Measurements from ENCODE around the gene ZMYND8.
"Not testable (repeated sequence)": the region's sequence is repeated elsewhere in the genome, so short reads cannot be mapped to it uniquely, and the experiment has no call there.

The ZMYND8 gene

DNA sequence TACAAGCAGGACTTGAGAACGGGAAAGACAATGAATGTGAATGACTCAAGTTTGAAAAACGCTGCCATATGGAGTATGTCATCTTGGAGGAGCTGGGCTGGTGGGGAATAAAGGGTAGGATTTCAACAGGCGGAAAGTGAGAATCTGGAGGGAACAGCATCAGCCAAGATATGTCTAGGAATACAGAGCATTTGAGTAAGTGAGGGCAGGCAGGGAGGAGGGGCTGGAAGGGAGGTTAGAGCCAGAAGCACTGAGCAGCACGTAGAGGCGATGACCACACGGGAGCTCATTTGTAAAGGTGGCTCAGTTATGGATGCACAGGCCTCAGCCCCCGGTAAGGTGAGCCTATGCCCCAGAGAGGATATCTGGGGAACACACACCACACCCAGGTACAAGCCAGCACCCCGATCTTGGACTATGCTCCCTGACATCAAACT is 115.1 kb downstream of the ZMYND8 start:
- no peak for FAIRE-seq

DNA sequence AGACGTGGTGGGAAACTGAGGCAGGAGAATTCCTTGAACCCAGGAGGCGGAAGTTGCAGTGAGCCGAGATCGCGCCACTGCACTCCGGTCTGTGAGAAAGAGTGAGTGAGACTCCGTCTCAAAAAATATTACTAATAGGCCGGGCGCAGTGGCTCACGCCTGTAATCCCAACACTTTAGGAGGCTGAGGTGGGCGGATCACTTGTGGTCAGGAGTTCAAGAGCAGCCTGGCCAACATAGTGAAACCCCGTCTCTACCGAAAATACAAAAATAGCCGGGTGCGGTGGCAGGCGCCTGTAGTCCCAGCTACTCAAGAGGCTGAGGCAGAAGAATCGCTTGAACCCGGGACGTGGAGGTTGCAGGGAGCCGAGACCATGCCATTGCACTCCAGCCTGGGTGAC is 116.4 kb downstream of the ZMYND8 start:
- not testable (repeated sequence) for FAIRE-seq

DNA sequence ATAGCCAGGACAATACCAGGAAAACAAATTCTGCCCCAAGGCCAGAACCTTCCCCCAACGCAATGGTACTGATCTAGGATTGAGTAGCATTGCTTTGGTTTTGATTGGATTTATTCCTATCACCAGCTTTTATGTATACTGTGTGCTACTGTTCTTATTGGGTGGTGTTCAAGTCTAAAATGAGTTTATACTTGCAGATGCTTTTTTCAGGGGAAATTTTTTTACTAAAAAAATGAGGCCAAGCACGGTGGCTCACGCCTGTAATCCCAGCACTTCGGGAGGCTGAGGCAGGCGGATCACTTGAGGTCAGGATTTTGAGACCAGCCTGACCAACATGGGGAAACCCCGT is 116.8 kb downstream of the ZMYND8 start:
- no peak for FAIRE-seq

DNA sequence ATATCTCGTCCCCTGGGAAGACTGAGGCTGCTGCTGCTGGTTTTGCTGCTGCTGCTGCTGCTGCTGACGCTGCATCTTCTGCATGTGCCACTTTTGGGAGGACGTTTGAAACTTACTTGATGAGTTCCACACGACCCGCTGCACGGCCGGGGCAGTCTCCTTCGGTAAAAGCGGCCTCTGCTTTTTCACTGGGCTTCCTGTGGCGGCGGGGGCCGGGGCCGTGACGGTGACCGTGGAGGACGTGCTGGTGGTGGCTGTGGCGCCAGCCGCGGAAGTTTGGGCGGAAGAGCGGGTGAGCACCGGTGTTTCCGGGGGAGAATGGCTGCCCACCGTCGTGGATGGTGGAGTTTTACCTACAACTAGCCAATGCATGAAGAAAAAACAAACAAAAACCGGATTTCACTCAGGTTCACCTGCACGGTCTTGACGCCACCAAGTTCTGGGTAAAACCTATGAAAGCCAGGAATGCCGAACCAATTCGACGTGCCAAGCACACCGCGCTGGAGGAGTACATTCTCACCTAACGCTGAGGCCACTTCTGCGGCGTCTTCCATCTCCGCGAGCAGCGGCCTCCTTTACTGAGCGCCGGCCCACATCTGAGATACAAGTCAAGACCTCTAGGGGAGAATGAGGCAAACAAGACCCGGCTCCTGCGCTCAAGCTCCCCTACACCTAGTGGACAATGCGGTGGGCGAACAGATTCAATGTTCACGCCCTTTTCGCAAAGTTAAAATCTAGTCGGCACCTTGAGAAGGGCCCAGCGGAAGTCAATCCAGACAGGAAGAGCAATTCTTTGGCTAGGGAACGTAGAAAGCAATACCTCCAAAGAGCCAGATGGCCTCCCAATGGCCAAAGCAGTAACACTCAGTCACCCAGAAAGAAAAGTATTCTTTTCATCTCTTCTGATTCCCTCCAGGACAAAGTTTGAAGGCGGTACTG is 117.5 kb downstream of the ZMYND8 start:
- no peak for FAIRE-seq

DNA sequence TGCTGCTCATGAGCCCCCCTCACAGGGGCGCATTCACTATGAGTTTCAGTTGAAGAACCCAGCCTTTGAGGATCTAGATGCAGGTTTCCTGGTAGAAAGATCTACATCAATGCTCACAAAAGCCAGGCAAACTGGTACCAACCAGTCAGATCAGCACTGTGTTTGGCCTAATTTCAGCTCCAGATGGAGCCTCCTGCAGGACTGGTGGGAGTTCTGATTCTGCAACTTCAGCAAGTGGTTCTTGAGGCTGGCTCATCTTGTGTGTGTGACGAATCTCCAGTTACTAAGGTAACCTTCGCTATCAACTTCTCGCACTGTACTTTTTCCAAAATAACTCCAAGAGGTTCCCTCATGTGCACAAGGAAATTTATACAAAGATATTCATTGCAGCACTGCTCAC is 118.8 kb downstream of the ZMYND8 start:
- FAIRE-seq = no peak

DNA sequence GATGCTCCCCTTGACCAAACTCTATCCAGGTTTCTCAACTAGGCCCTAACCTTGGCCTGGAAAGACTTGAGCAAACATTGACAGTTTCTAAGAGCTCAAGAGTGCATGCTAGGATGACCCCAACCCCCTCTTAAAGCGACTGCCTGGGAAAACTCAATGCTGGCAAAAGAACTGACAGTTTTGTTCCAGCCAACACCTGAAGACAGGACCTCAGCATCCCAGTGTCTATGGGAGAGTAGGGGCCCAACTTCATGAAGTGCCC is 119.9 kb downstream of the ZMYND8 start:
- no peak for FAIRE-seq

DNA sequence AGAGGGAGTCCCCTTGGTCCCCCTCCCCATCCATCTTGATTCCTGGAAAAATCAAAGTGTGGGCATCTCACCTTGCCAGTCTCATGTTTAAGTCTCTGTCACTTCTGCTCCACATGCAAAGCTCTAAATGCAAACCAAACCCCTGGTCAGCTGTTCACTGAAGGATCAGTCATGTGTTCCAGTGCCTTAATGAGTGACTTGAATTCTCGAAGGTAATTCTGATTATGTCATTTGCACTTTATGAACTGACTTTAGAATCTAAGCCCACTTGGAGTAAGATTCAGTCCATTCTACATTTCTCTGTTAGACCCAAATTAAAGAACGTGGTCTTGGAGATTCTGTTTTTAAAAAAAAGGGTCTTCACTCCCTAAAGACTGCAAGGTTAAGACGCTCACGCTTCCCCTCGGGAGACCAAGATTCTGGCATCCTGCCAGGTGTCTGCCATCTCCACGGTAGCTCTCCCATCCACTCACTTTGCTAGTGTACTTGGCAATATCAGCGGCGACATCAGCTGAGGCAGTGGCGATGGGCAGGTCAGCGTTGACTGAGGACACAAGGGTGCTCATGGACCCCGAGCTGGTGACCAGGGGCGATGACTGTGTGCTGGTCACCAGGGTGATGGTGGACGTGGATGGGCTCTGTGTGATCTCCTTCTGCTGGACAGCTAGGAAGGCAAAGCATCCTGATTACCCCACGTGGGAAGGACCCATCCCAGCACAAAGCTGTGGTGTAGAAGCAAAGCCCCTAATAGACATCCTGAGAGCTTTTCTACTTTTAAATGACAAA is 120.5 kb downstream of the ZMYND8 start:
- no peak for FAIRE-seq

DNA sequence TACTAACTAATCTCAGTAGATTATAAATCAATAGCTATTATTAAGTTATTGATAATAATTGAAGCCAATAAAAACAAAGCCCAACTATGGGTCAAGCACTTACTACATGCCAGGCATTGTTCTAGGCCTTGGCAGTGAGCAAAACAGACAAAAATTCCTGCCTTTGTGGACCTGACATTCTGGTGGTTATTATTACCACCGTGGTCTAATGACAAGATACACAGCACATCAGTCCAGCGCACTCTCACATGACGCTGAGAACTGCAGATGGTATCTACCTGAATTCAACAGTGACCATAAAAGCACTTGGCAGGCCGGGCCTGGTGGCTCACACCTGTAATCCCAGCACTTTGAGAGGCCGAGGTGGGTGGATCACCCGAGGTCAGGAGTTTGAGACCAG is 121.4 kb downstream of the ZMYND8 start:
- FAIRE-seq = no peak

DNA sequence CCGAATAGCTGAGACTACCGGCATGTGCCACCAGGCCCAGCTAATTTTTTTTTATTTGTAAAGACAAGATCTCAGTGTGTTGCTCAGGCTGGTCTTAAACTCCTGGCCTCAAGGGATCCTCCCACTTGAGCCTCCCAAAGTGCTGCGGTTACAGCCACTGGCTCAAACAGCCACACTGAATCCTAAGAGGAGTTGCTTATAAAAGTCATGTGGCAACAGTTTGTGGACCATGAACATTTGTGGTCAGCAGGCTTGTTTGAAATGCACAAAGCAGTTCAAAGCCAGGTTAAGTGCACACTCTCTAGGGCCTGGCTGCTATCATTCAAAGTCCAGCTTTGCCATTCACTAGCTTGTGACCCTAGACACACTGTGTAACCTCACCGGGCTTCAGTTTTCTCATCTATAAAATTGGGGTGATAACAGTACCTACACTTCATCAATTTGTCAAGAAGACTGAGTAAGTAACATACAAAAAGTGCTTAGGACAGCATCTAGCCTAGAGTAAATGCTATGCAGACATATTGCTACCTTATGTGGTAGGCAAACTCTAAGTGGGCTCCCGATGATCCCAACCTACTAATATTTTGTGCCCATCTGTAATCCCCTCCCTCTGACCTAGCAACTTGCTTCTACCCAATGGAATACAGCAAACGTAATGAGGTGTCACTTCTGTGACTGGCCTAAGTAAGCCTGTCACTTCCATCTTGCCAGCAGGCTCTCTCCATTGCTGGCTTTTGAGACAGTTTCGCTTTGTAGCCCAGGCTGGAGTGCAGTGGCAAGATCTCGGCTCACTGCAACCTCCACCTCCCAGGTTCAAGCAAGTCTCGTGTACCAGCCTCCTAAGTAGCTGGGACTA is 122.9 kb downstream of the ZMYND8 start:
- FAIRE-seq = no peak

DNA sequence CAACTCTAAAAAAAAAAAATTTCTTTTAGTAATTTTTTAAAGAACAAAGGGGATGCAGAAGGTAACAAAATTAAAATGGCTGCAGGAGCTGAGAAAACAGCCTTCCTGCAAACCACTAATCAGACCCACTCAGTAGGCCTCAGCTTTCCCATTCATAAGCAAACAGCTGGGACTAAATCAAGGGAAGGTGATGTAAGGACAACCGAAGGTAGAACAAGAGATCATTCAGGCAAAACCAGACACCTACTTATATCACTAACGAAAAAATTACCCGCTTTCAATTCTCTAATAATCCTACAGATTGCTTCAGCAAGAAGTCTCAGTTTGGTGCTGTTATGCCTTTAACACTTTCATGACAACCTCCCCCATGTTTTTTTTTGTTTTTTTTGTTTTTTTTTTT is 124.0 kb downstream of the ZMYND8 start:
- no peak for FAIRE-seq

DNA sequence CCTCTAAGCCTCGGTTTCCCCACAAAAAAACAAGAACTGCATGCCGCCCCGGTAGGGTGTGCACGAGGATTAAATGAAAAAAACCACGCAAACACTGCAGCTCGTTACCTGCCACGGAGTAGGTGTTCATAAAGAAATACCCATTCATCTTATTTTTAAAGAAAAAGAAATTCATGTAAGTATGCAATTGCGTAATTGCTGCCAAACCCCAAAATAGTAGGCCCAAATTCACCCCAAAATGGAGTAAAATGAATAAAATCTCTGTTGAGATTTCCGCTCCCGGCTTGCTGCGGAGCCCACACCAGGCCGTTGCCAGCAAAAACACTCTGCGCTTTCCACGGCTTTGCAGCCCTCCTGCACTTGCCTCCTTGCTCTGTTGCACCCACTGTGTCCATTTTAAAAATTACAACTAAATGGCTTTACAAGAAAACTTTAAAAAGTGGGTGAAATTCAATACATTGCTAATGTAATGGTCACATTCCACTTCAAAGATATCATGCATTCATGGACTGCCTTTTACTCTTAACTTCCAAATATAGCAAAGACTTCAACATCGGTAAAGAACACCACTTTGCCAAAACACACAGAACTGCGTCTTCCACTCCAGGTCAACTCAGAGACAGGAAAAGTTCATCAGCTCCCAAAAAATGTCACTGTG is 125.0 kb downstream of the ZMYND8 start:
- no peak for FAIRE-seq

DNA sequence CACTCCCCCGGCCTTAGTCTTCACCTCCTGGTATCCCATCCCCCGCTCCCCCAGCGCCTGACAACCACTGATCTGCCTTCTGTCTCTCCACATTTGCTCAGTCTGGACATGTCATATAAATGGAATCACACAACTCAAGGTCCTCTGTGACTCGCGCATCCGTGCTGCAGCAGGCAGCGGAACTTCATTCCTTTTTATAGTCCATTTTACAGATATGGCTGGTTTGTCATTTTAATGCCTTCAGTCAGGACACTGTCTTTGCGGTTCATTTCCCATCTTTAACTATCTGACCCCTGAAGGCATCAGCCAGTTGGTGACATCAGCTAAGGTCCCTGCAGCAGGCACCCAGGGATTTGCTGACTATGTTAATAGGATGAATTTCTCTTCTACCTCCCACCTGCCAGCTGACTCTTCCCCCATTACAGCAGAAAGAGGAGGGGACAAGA is 125.7 kb downstream of the ZMYND8 start:
- no peak for FAIRE-seq

DNA sequence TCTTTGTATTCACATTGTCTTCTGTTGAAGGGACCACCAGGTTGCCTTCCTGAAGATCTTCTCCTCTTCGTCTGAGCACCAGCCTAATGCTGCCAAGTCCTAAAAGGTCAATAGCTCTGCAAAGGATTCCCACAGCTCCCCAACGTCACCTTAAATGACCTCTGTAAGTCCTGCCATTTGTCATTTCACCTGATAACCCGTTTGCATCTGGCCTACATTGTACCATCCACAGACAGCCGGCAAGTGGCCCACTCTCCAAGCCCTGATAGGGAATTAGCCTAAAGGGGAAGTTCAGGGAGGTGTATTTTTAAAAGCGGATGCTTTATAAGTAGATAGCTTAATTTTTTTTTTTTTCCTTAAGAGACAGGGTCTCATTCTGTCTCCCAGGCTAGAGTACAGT is 127.8 kb downstream of the ZMYND8 start:
- FAIRE-seq = no peak

DNA sequence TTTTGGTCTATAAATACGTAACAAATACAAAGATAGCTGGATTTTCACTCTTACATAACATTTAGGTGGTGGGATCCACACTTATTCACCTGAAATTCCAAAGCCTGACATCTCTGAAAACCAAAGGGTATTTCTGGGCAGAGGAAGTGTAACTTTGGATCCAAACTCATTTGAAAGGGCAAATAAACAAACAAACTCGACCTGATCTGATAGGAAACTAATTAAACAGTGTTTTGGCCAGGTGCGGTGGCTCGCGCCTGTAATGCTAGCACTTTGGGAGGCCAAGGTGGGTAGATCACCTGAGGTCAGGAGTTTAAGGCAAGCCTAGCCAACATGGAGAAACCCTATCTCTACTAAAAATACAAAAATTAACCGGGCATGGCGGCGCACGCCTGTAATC is 128.9 kb downstream of the ZMYND8 start:
- FAIRE-seq = no peak

DNA sequence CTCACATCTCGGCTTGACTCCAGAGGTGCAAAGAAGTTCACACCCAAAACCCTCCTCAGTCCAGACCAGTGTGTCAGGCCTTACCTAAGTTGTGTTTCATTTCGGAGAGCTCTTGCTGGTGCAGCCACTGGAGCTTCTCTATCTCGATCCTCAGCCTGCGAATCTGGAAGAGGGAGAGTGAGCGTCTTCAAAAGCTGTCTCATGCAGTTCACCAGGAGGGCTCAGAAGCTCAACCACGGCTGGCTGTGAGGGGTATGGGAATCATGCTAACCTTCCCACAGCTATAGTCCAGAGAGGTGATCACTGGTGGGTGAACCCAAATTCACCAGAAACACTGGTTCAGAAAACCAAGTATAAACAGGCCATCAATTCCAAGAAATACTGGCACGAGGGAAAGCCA is 129.4 kb downstream of the ZMYND8 start:
- FAIRE-seq = no peak

DNA sequence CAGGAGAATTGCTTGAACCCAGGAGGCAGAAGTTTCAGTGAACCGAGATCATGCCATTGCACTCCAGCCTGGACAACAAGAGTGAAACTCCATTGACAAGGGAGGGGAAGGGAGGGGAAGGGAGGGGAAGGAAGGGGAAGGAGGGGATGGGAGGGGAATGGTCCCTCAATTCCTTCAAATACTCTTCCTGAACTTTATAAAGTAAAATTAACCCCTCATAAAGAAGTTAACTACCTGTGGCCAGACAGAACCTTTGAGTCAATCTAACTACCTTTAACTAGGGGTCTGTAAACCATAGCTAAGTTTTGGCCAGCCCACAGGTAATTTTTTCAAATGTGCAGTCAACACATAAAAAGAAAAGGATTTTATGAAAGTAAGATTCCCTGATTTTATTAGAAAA is 131.0 kb downstream of the ZMYND8 start:
- no peak for FAIRE-seq

DNA sequence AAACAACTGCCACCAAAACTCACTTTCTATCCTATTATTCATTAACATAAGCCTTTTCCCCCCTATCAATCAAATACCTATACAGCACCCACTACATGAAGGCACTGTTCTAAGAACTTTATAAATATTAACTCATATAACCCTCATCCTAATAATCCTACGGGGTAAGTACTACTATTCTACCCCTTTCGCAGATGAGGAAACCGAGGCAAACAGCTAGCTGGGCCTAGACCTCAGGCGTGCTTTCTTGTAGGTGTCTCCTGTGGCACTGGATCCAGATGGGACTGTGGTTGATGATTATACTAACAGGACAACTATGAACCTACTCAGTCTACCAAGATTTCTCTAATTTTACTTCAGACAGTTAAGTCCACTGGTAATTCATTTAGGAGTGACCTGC is 131.6 kb downstream of the ZMYND8 start:
- no peak for FAIRE-seq

DNA sequence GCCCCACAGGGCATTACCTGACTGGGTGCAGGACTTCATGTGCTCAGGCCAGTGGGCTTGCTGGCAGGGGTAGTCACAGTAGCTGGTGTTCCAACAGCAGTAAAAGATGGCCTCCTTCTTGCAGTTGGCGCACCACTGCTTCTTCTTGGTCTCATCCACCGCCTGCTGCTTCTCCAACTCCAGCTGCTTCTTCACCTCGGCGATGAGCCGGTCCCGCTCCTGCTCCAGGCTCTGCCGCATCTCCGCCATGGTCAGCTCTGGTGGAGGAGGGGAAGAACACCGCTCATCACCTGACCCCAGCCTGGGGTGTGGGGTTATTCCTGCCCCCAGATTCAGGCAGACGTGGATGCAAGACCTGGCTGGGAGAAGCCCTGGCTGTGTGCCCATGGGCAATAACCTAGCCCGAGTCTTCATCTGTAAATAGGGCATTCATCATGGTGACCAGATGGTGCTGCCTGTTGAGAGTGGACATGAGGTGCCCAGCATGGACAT is 132.2 kb downstream of the ZMYND8 start:
- no peak for FAIRE-seq

DNA sequence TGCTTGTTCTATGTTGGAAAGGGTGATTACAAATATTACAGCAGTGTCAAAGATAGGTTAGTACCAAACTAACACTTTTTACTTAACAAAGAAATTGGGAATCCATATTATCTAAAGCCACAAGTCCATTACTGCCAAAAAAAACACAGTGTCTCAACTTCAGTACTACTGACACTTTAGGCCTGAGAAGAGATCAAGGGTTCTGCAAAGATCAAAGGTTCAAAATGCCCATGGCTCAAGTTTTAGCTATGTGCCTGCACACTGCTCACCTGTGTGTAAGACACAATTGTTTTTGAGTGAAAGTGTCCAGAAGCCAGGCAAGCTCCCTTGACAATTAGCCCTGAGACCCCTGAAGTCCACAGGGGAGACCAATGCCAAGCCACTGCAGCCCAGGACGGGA is 132.6 kb downstream of the ZMYND8 start:
- no peak for FAIRE-seq

DNA sequence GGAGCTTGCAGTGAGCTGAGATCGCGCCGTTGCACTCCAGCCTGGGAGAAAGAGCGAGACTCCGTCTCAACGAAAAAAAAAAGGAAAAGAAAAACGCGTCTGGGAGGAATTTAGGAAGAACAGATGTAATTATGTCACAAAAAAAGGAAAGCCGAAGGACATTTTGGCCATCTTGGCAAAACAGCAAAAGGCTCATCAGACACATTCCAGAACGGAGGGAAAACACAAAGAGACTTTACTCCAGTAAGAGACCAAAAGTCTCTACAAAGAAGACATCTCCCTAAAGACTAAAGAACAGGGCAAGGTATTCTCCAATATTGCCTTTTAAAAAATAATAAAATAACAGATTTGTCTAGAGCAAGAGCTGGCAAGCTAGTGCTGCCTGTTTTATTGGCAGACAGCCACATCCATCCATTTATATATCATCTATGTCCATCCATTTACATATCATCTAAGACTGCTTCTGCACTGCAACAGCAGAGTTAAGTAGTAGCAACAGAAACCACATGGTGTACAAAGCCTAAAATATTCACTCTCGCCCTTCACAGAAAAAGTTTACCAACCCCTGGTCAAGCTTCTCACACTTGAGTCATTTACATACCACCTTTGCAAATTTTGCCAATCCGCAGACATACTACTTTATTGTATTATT is 133.9 kb downstream of the ZMYND8 start:
- FAIRE-seq = no peak

DNA sequence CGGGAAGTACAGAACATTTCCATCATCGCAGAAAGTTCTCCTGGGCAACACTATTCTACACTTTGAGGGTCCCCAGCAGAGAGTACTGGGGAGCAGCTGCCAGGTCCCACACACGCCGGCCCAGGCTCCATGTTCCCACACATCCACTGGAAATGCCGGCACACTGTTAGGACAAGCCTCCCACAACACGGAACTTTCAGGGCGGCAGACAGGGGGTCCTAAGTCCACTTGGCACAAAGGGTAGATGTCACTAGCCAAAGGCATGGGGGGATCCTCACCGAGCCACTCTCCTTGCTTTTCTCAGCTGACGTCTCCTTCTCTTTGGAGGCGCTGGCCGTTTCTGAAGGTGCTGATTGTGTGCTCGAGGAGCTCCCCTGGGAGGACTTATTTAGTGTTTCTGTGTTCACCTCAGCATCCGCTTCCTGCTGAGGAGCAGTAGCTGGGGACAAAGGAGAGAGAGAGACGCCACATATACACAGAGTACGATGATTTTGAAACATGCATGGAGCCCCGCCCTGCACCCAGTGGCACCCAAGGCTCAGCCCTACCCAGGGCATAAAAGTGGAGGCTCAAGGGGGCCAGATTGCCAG is 135.4 kb downstream of the ZMYND8 start:
- no peak for FAIRE-seq

DNA sequence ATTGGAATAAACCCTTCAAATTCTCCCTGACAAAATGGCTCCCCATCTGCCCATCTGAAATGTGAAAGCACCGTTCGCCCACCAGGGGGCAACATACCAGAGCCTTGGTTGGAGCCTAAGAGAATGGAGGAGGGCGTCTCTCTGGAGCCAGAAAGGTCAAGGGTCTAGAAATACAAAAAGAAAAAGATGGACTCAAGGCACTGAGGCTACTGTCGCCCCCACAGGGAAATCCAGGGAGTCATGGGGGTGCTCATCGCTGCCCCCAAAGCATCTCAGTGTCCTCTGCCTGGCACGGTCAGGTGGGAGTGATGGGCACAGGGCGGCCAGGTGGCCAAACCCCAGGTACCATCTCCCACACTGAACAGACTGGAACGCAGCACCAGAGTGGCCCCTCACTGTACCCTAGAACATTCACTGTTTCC is 136.3 kb downstream of the ZMYND8 start:
- no peak for FAIRE-seq

Measured in G401.6 (cell line).